ENCODE measurements around the gene NDUFB10. TPM values are rescaled to one million over a fixed set of nuclear protein-coding genes. Genes with fewer than 3 reads are reported as not detected.
A peak's percentile ranks its signal among the peaks of the same experiment; 100 is the strongest.

The NDUFB10 gene
- polyA plus RNA-seq, 1 donor (not counting 4 experiments of a cell fraction or from before 2014, with no cell fraction given): 107 TPM

DNA sequence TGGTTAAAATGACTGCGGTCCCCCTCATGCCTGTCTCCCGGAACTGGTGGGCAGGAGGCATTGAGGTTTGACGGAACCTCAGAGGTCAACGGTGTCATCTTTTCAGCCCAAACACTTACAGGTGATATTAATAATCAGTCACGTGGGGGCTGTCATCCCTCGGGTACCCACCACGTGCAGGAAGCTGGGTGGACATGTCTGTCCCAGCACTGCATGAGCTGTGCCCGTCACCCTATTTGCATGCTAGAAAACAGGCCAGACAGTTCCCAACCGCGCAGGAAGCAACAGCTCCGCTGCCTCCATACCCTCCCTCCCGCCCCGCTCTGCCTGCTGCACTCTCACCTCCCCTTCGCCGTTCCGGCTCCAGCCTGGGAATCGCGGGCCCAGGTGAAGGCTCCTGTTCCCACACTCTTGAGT, 31.8 kb downstream of the NDUFB10 start:
- TF ChIP-seq, protein P1, sequence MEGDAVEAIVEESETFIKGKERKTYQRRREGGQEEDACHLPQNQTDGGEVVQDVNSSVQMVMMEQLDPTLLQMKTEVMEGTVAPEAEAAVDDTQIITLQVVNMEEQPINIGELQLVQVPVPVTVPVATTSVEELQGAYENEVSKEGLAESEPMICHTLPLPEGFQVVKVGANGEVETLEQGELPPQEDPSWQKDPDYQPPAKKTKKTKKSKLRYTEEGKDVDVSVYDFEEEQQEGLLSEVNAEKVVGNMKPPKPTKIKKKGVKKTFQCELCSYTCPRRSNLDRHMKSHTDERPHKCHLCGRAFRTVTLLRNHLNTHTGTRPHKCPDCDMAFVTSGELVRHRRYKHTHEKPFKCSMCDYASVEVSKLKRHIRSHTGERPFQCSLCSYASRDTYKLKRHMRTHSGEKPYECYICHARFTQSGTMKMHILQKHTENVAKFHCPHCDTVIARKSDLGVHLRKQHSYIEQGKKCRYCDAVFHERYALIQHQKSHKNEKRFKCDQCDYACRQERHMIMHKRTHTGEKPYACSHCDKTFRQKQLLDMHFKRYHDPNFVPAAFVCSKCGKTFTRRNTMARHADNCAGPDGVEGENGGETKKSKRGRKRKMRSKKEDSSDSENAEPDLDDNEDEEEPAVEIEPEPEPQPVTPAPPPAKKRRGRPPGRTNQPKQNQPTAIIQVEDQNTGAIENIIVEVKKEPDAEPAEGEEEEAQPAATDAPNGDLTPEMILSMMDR (optimal IDR thresholded peaks at IDR 0.05 in 1 of 3, IDR thresholded peaks at IDR 0.05 in 1 of 3, conservative IDR thresholded peaks at IDR 0.05 in 1 of 3; ENCODE audit: extremely low read depth in 1 of 3, insufficient read depth in 2 of 3, low read length in 3 of 3): no peak
- TF ChIP-seq EZH2 (IDR thresholded peaks at IDR 0.05; ENCODE audit: low read length): no peak
- FAIRE-seq (no peak), DNase-seq (ENCODE audit: low read depth, low spot score) (no peak)
- H3K27me3 ChIP-seq (ENCODE audit: control insufficient read depth, extremely low read depth, insufficient read depth, low read length): peaks cover 30% of the 10 kb centered on the region
- dilution Hi-C loops (cut with MboI; ENCODE audit: extremely low pct_ligation_motif_present, low sequenced_read_pairs): no loop called here
- H3K9ac ChIP-seq (ENCODE audit: control insufficient read depth, extremely low read depth, insufficient read depth, low read length): no peak overlapping the region
- H3K4me2 ChIP-seq (ENCODE audit: control insufficient read depth, extremely low read depth, insufficient read depth, low read depth, low read length): peak overlapping the region; percentile 70
- peaks cover 25% of the 10 kb centered on the region for H3K4me1 ChIP-seq (ENCODE audit: control insufficient read depth, extremely low read depth, insufficient read depth, low read length)
- no peak overlapping the region for H2AFZ ChIP-seq (ENCODE audit: control insufficient read depth, low read length)
- peaks cover 5 to 6% of the 10 kb centered on the region in 2 experiments for H3K36me3 ChIP-seq (ENCODE audit: control insufficient read depth in 2 of 2, extremely low read depth in 1 of 2, insufficient read depth in 2 of 2, low read length in 2 of 2)
- H4K20me1 ChIP-seq (ENCODE audit: control insufficient read depth, extremely low read depth, insufficient read depth, low read length): no peaks in the 10 kb centered on the region
- no peaks in the 10 kb centered on the region for H3K79me2 ChIP-seq (ENCODE audit: control insufficient read depth, insufficient read depth, low read length)
- no peak overlapping the region for H3K4me3 ChIP-seq (ENCODE audit: control insufficient read depth in 2 of 3, extremely low read depth in 1 of 3, insufficient read depth in 2 of 3, low read depth in 1 of 3, low read length in 3 of 3)
- no peak overlapping the region for H3K27ac ChIP-seq (ENCODE audit: control insufficient read depth, insufficient read depth, low read length)
- no peaks in the 10 kb centered on the region for H3K9me3 ChIP-seq (ENCODE audit: control insufficient read depth, low read depth, low read length)
- H3K9me1 ChIP-seq (ENCODE audit: control insufficient read depth, extremely low read depth, insufficient read depth, low read length): no peaks in the 10 kb centered on the region

DNA sequence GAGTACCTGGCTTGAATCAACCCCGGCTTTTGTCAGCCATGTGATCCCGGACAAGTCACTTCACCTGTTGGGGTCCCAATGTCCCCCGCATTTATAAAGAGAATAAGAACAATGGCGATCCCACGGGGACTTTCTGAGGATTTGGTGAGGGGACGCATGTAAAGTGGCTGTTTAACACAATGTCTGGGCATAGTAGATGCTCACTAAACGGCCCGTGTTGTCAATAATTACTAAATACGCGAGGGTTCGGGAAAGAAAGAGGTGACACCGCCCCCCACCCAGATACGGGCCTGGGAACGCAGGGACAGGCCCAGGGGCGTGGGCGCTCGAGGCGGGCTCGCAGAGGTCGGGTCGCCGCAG, 32.2 kb downstream of the NDUFB10 start:
- Histone ChIP-seq H3K27me3 (ENCODE audit: control insufficient read depth, extremely low read depth, insufficient read depth, low read length) (peaks cover 30% of the 10 kb centered on the region), H3K4me1 (ENCODE audit: control insufficient read depth, extremely low read depth, insufficient read depth, low read length) (peaks cover 25% of the 10 kb centered on the region), H3K4me2 (ENCODE audit: control insufficient read depth, extremely low read depth, insufficient read depth, low read depth, low read length) (peak overlapping the region; percentile 70), H3K79me2 (ENCODE audit: control insufficient read depth, insufficient read depth, low read length) (no peaks in the 10 kb centered on the region), H3K27ac (ENCODE audit: control insufficient read depth, insufficient read depth, low read length) (no peak overlapping the region), H3K36me3 (ENCODE audit: control insufficient read depth in 2 of 2, extremely low read depth in 1 of 2, insufficient read depth in 2 of 2, low read length in 2 of 2) (peaks cover under 1 to 5% of the 10 kb centered on the region in 2 experiments), H3K4me3 (ENCODE audit: control insufficient read depth in 2 of 3, extremely low read depth in 1 of 3, insufficient read depth in 2 of 3, low read depth in 1 of 3, low read length in 3 of 3) (peak overlapping the region in 2 of 3 experiments; percentile 23 to 43), H3K9me1 (ENCODE audit: control insufficient read depth, extremely low read depth, insufficient read depth, low read length) (no peaks in the 10 kb centered on the region), H2AFZ (ENCODE audit: control insufficient read depth, low read length) (peak overlapping the region; percentile 88), H4K20me1 (ENCODE audit: control insufficient read depth, extremely low read depth, insufficient read depth, low read length) (no peaks in the 10 kb centered on the region), H3K9ac (ENCODE audit: control insufficient read depth, extremely low read depth, insufficient read depth, low read length) (peak overlapping the region; percentile 37), H3K9me3 (ENCODE audit: control insufficient read depth, low read depth, low read length) (no peaks in the 10 kb centered on the region)
- no peak for DNase-seq (ENCODE audit: low read depth, low spot score)
- dilution Hi-C loops (cut with MboI; ENCODE audit: extremely low pct_ligation_motif_present, low sequenced_read_pairs): no loop called here
- FAIRE-seq: no peak
- TF ChIP-seq, protein P1 (optimal IDR thresholded peaks at IDR 0.05 in 1 of 3, IDR thresholded peaks at IDR 0.05 in 1 of 3, conservative IDR thresholded peaks at IDR 0.05 in 1 of 3; ENCODE audit: extremely low read depth in 1 of 3, insufficient read depth in 2 of 3, low read length in 3 of 3): no peak
- TF ChIP-seq EZH2 (IDR thresholded peaks at IDR 0.05; ENCODE audit: low read length): no peak
